H1 (cell line): ENCODE data around the gene PIK3R5.

ENCODE experiments used
- ATF3 ChIP-seq: IDR thresholded peaks from 2 replicates; pipeline ENCODE4 v1.6.1; 2011; ENCODE audit warnings: low read depth, mild to moderate bottlenecking, low read length; ENCODE audit not compliant: insufficient read depth
- CTCF ChIP-seq, 3 experiments: IDR thresholded peaks; 1 replicate in 2 of 3; 2 replicates in 1 of 3; pipeline versions ENCODE4 v1.5.1 to v1.6.1; 2011; ENCODE audit warnings: low read length in 3 of 3, mild to moderate bottlenecking in 3 of 3, inconsistent platforms in 2 of 3, low read depth in 1 of 3, moderate library complexity in 1 of 3; ENCODE audit not compliant: insufficient read depth in 1 of 3; ENCODE audit errors: control extremely low read depth in 1 of 3

- TF ChIP-seq ATF3 (peak; percentile 58; the same call in 1 of the 2 replicates), CTCF (IDR thresholded peaks at IDR 0.05; ENCODE audit: control extremely low read depth in 1 of 3, insufficient read depth in 1 of 3, low read depth in 1 of 3, low read length in 3 of 3) (no peak)
Measured at GRCh38 chr17:8837563-8838075, 127.9 kb downstream of the PIK3R5 start.
